Prostate gland (tissue), 2 donors: Measurements from ENCODE around the gene HEBP2.

Experiments
- CTCF ChIP-seq, 4 experiments: fragments of 200-600 bp in 2 of 4; fragments of 450-650 bp in 2 of 4; sonication (generic) in 2 of 4; IDR thresholded peaks; 1 replicate in 3 of 4; 2 replicates in 1 of 4; pipeline ENCODE4 v1.5.1; 2016 to 2019; ENCODE audit warnings: antibody characterized with exemption in 4 of 4, mild to moderate bottlenecking in 2 of 4, moderate library complexity in 2 of 4
- POLR2A ChIP-seq: fragments of 450-650 bp; IDR thresholded peaks from one replicate; pipeline ENCODE4 v1.6.1; 2016; ENCODE audit warnings: antibody characterized with exemption, mild to moderate bottlenecking

GRCh38 chr6:138430361-138431145, 26.5 kb downstream of the HEBP2 start:
- TF ChIP-seq CTCF (IDR thresholded peaks at IDR 0.05) (no peak), POLR2A (no peak)
